HepG2 (cell line): ENCODE data around the gene UGCG. TPM values are rescaled to one million over a fixed set of nuclear protein-coding genes. Genes with fewer than 3 reads are reported as not detected.

ENCODE experiments used
- ARNT ChIP-seq: fragments of 450-650 bp; IDR thresholded peaks from 2 replicates; pipeline ENCODE4 v1.6.1; 2017
- ATF1 ChIP-seq: IDR thresholded peaks from 2 replicates; pipeline ENCODE4 v1.6.1; 2016; ENCODE audit warnings: mild to moderate bottlenecking, control low read depth
- GATAD2A ChIP-seq: IDR thresholded peaks from 2 replicates; pipeline ENCODE4 v1.6.1; 2016
- ISL2 ChIP-seq: sonication (generic); formaldehyde crosslinking; IDR thresholded peaks from 2 replicates; pipeline ENCODE4 v1.5.0; 2020; ENCODE audit warnings: missing genetic modification reagents
- KDM6A ChIP-seq: IDR thresholded peaks from 2 replicates; pipeline ENCODE4 v1.6.1; 2016; ENCODE audit warnings: low read depth
- MBD4 ChIP-seq: IDR thresholded peaks from 2 replicates; pipeline ENCODE4 v1.6.1; 2012; ENCODE audit warnings: low read length, inconsistent platforms, borderline replicate concordance
- MEIS1 ChIP-seq: sonication (generic); formaldehyde crosslinking; IDR thresholded peaks from 2 replicates; pipeline ENCODE4 v1.9.0; 2021; ENCODE audit warnings: mild to moderate bottlenecking, missing genetic modification reagents, moderate library complexity, borderline replicate concordance
- RNF219 ChIP-seq: sonication (generic); formaldehyde crosslinking; IDR thresholded peaks from 2 replicates; pipeline ENCODE4 v1.5.0; 2020; ENCODE audit warnings: mild to moderate bottlenecking, missing genetic modification reagents
- SAP130 ChIP-seq: IDR thresholded peaks from 2 replicates; pipeline ENCODE4 v1.6.1; 2016; ENCODE audit warnings: low read depth
- SNAPC4 ChIP-seq: sonication (generic); formaldehyde crosslinking; IDR thresholded peaks from 2 replicates; pipeline ENCODE4 v1.4.0; 2020; ENCODE audit warnings: mild to moderate bottlenecking, missing genetic modification reagents
- XBP1 ChIP-seq: sonication (generic); formaldehyde crosslinking; IDR thresholded peaks from 2 replicates; pipeline ENCODE4 v1.5.0; 2020; ENCODE audit warnings: missing genetic modification reagents
- XRCC5 ChIP-seq: fragments of 200-400 bp; formaldehyde crosslinking; optimal IDR thresholded peaks from 2 replicates; pipeline ENCODE3; 2017; ENCODE audit warnings: mild to moderate bottlenecking, low read length
- ZBTB21 ChIP-seq: sonication (generic); formaldehyde crosslinking; IDR thresholded peaks from 2 replicates; pipeline ENCODE4 v1.4.0; 2020; ENCODE audit warnings: missing genetic modification reagents
- ZNF256 ChIP-seq: sonication (generic); formaldehyde crosslinking; conservative IDR thresholded peaks from 2 replicates; pipeline ENCODE4 v1.4.0; 2020; ENCODE audit warnings: missing genetic modification reagents
- ZNF703 ChIP-seq: sonication (generic); formaldehyde crosslinking; IDR thresholded peaks from 2 replicates; pipeline ENCODE4 v1.5.1; 2020; ENCODE audit warnings: missing genetic modification reagents, mild to moderate bottlenecking, moderate library complexity, borderline replicate concordance
- ZNF780A ChIP-seq: sonication (generic); formaldehyde crosslinking; IDR thresholded peaks from 2 replicates; pipeline ENCODE4 v1.8.0; 2022; ENCODE audit warnings: mild to moderate bottlenecking, missing genetic modification reagents, moderate library complexity
- ZNF792 ChIP-seq: IDR thresholded peaks from 2 replicates; pipeline ENCODE4 v1.6.1; 2016
- ZSCAN30 ChIP-seq: sonication (generic); formaldehyde crosslinking; IDR thresholded peaks from 2 replicates; pipeline ENCODE4 v1.5.0; 2020; ENCODE audit warnings: mild to moderate bottlenecking, missing genetic modification reagents
- polyA plus RNA-seq, 8 experiments: library from polyadenylated mRNA; depleted of rRNA in 3 of 8; stranded (reverse) in 7 of 8; unstranded in 1 of 8; fragments of >200 nt; fragmentation: Illumina TruSeq in 4 of 8; extraction: Trizol in 4 of 8; gene quantifications; 2 replicates each; pipeline versions ENCODE4 v1.2.1 to v1.2.3, GENCODE V29; 2011 to 2016; ENCODE audit warnings: low read depth in 4 of 8, missing spikeins in 1 of 8, mixed read lengths in 1 of 8; ENCODE audit not compliant: insufficient read depth in 1 of 8
- total RNA-seq, 5 experiments: library from RNA; depleted of rRNA; stranded (reverse); fragments of >200 nt; fragmentation: Illumina TruSeq; extraction: Trizol; gene quantifications; 2 replicates each; pipeline ENCODE4 v1.2.3, GENCODE V29; 2016; ENCODE audit warnings: low read depth in 1 of 5
- TF ChIP-seq, protein P1 (sequence below): sonication (generic); formaldehyde crosslinking; IDR thresholded peaks from 2 replicates; pipeline ENCODE4 v1.4.0; 2020; ENCODE audit warnings: mild to moderate bottlenecking, missing genetic modification reagents
- TF ChIP-seq, protein P2 (sequence below): sonication (generic); formaldehyde crosslinking; IDR thresholded peaks from 2 replicates; pipeline ENCODE4 v1.4.0; 2020; ENCODE audit warnings: missing genetic modification reagents

The UGCG gene
- total and polyA plus RNA-seq, 2 of the 13 experiments (the other 11 are each of a cell fraction or from before 2014, with no cell fraction given): 10.5 to 13.9 TPM

DNA sequence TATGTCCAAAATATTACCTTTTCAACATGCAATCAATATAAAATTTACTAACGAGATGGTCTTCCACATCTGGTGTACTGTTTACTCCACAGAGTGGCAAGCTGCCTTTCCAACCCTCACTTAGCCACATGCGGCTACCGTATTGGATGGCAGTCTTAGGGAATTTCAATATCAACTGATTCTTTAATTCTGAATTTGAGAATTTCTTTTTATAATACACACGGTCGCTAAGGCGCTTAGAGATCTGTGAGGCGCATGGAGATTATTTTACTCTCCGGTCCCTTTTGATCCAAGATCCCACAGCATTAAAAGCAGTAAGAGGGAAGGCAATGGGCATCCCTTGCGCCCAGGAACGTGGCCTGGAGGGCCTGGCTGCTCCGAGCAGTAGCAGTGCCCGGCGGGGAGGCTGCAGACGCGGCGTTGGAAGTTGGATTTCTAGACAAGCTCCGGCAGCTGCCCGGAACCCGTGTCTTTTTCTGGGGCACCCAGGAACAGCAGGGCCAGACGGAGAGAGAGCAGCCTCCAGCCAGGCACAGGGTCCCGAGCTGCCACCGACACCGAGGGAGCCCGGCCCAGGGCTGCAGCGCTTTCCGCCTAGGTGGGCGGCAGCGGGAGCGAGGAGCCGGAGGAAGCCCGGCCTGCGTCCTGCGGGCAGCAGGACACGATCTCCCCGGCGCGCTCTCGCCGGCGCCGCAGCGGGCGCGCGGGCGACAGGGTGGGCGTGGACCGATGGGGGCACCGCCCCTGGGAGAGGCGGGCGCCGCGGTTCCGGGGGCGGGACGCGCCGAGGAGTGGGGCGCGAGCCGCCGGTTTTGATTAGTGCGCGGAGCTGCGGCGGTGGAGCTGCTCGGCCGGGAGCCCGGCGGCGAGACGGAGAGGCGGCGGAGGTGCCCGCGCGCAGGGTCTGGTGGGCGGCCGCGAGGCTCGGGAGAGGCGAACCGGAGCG, at the start of gene UGCG (continued):
- TF ChIP-seq SNAPC4 (CRISPR knock-in tag): no peak
- no peak for TF ChIP-seq ATF1 (CRISPR knock-in tag)
- peak; percentile 56 for TF ChIP-seq GATAD2A (CRISPR knock-in tag)
- no peak for TF ChIP-seq MBD4
- TF ChIP-seq SAP130 (CRISPR knock-in tag): peak; percentile 74
- TF ChIP-seq KDM6A (CRISPR knock-in tag): no peak
- TF ChIP-seq, protein P1, sequence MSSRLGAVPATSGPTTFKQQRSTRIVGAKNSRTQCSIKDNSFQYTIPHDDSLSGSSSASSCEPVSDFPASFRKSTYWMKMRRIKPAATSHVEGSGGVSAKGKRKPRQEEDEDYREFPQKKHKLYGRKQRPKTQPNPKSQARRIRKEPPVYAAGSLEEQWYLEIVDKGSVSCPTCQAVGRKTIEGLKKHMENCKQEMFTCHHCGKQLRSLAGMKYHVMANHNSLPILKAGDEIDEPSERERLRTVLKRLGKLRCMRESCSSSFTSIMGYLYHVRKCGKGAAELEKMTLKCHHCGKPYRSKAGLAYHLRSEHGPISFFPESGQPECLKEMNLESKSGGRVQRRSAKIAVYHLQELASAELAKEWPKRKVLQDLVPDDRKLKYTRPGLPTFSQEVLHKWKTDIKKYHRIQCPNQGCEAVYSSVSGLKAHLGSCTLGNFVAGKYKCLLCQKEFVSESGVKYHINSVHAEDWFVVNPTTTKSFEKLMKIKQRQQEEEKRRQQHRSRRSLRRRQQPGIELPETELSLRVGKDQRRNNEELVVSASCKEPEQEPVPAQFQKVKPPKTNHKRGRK (CRISPR knock-in tag): no peak
- TF ChIP-seq RNF219 (CRISPR knock-in tag): no peak
- no peak for TF ChIP-seq ZSCAN30
- TF ChIP-seq, protein P2, sequence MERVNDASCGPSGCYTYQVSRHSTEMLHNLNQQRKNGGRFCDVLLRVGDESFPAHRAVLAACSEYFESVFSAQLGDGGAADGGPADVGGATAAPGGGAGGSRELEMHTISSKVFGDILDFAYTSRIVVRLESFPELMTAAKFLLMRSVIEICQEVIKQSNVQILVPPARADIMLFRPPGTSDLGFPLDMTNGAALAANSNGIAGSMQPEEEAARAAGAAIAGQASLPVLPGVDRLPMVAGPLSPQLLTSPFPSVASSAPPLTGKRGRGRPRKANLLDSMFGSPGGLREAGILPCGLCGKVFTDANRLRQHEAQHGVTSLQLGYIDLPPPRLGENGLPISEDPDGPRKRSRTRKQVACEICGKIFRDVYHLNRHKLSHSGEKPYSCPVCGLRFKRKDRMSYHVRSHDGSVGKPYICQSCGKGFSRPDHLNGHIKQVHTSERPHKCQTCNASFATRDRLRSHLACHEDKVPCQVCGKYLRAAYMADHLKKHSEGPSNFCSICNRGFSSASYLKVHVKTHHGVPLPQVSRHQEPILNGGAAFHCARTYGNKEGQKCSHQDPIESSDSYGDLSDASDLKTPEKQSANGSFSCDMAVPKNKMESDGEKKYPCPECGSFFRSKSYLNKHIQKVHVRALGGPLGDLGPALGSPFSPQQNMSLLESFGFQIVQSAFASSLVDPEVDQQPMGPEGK: 0 out of 2 replicates have a peak, but pooled peaks have one; percentile 15
- no peak for TF ChIP-seq MEIS1 (CRISPR knock-in tag)
- no peak for TF ChIP-seq ZBTB21 (CRISPR knock-in tag)
- no peak for TF ChIP-seq ARNT
- TF ChIP-seq XBP1 (CRISPR knock-in tag): no peak
- TF ChIP-seq XRCC5: peak; percentile 78
- TF ChIP-seq ZNF703 (CRISPR knock-in tag): no peak; the same call in 1 of the 2 replicates
- no peak; the same call in 1 of the 2 replicates for TF ChIP-seq ZNF792 (CRISPR knock-in tag)
- TF ChIP-seq ISL2 (CRISPR knock-in tag): 0 out of 2 replicates have a peak, but pooled peaks have one; percentile 38
- no peak for TF ChIP-seq ZNF256 (CRISPR knock-in tag)
- no peak for TF ChIP-seq ZNF780A (CRISPR knock-in tag)
